Neural progenitor cell (in vitro differentiated cells): ENCODE data around the gene METTL6. TPM values are rescaled to one million over a fixed set of nuclear protein-coding genes. Genes with fewer than 3 reads are reported as not detected.

ENCODE experiments used
- DNase-seq: peaks from one replicate; pipeline ENCODE4 v3.0.0-alpha.2; 2016; ENCODE audit warnings: low spot score
- H2AFZ ChIP-seq: fragments of 200-600 bp; sonication (generic); replicated peaks from 2 replicates; pipeline ENCODE4 v1.6.1; 2016; ENCODE audit warnings: antibody characterized with exemption
- H3F3A ChIP-seq: fragments of 200-600 bp; sonication (generic); 2 replicates; pipeline ENCODE4 v1.6.1; 2016; ENCODE audit warnings: antibody characterized with exemption, low read depth
- H3K27ac ChIP-seq: fragments of 200-600 bp; sonication (generic); 2 replicates; pipeline ENCODE4 v1.5.1; 2016; ENCODE audit warnings: mild to moderate bottlenecking
- H3K27me3 ChIP-seq: fragments of 200-600 bp; sonication (generic); 2 replicates; pipeline ENCODE4 v1.6.1; 2016; ENCODE audit warnings: mild to moderate bottlenecking, moderate library complexity
- H3K36me3 ChIP-seq: fragments of 200-600 bp; sonication (generic); 2 replicates; pipeline ENCODE4 v1.5.1; 2016
- H3K4me1 ChIP-seq: fragments of 200-600 bp; sonication (generic); 2 replicates; pipeline ENCODE4 v1.6.1; 2016; ENCODE audit warnings: mixed run types
- H3K4me2 ChIP-seq: fragments of 200-600 bp; sonication (generic); 2 replicates; pipeline ENCODE4 v1.6.1; 2016
- H3K4me3 ChIP-seq: fragments of 200-600 bp; sonication (generic); 2 replicates; pipeline ENCODE4 v1.5.1; 2016
- H3K79me2 ChIP-seq: fragments of 200-600 bp; sonication (generic); 2 replicates; pipeline ENCODE4 v1.6.1; 2016; ENCODE audit warnings: low read depth
- H3K9ac ChIP-seq: fragments of 200-600 bp; sonication (generic); 2 replicates; pipeline ENCODE4 v1.6.1; 2016
- H3K9me3 ChIP-seq: fragments of 200-600 bp; sonication (generic); 2 replicates; pipeline ENCODE4 v1.5.1; 2016; ENCODE audit warnings: low read depth
- H4K20me1 ChIP-seq: fragments of 200-600 bp; sonication (generic); 2 replicates; pipeline ENCODE4 v1.6.1; 2016; ENCODE audit warnings: low read depth
- H3K27ac Mint-ChIP-seq: 3 replicates; pipeline ENCODE4 v1.8.0; 2021; ENCODE audit warnings: mixed read lengths
- H3K27me3 Mint-ChIP-seq: 2 replicates; pipeline ENCODE4 v1.8.0; 2022; ENCODE audit warnings: low read depth, mild to moderate bottlenecking, inconsistent platforms, moderate library complexity, mixed read lengths; ENCODE audit not compliant: insufficient read depth
- H3K36me3 Mint-ChIP-seq: 3 replicates; pipeline ENCODE4 v1.8.0; 2021; ENCODE audit warnings: mixed read lengths
- H3K4me1 Mint-ChIP-seq: 3 replicates; pipeline ENCODE4 v1.8.0; 2021; ENCODE audit warnings: mixed read lengths
- H3K4me3 Mint-ChIP-seq: 3 replicates; pipeline ENCODE4 v1.8.0; 2021; ENCODE audit warnings: mild to moderate bottlenecking, moderate library complexity, mixed read lengths
- H3K9me3 Mint-ChIP-seq: 3 replicates; pipeline ENCODE4 v1.8.0; 2020; ENCODE audit warnings: mixed read lengths
- CTCF ChIP-seq: fragments of 200-600 bp; sonication (generic); IDR thresholded peaks from 2 replicates; pipeline ENCODE4 v1.5.1; 2017; ENCODE audit warnings: antibody characterized with exemption, mild to moderate bottlenecking
- EZH2 ChIP-seq: fragments of 200-600 bp; sonication (generic); IDR thresholded peaks from 2 replicates; pipeline ENCODE4 v1.6.1; 2017; ENCODE audit warnings: antibody characterized with exemption, mild to moderate bottlenecking, moderate library complexity
- EZH2phosphoT487 ChIP-seq: fragments of 200-600 bp; sonication (generic); IDR thresholded peaks from 2 replicates; pipeline ENCODE4 v1.6.1; 2017; ENCODE audit warnings: antibody characterized with exemption
- total RNA-seq: library from RNA; depleted of rRNA; stranded (reverse); fragments of >200 nt; gene quantifications from 2 replicates; pipeline ENCODE4 v1.2.3, GENCODE V29; 2015; ENCODE audit warnings: low replicate concordance

METTL6 gene
- total RNA-seq, 1 donor from 2014 or later: 34.9 TPM

GRCh38 chr3:15471861-15472260, 44.5 kb upstream of the METTL6 start:
- Mint-ChIP-seq H3K4me1 (no peaks in the 10 kb centered on the region), H3K9me3 (no peaks in the 10 kb centered on the region), H3K27ac (no peak overlapping the region), H3K27me3 (no peaks in the 10 kb centered on the region), H3K36me3 (no peaks in the 10 kb centered on the region), H3K4me3 (no peak overlapping the region)
- Histone ChIP-seq H3K36me3 (no peaks in the 10 kb centered on the region), H3K27ac (no peak overlapping the region), H4K20me1 (no peaks in the 10 kb centered on the region), H2AFZ (no peak overlapping the region), H3K27me3 (no peaks in the 10 kb centered on the region), H3K9ac (no peak overlapping the region), H3K4me2 (no peak overlapping the region), H3K79me2 (no peaks in the 10 kb centered on the region), H3K4me1 (no peaks in the 10 kb centered on the region), H3K4me3 (no peak overlapping the region), H3F3A (no peaks in the 10 kb centered on the region), H3K9me3 (no peaks in the 10 kb centered on the region)
- no peak for DNase-seq
- TF ChIP-seq EZH2 (no peak), EZH2phosphoT487 (no peak), CTCF (no peak)

- no peaks in the 10 kb centered on the region for H3K79me2 ChIP-seq
- TF ChIP-seq CTCF (no peak), EZH2phosphoT487 (no peak), EZH2 (no peak)
- no peak overlapping the region for H3K27ac ChIP-seq
- Mint-ChIP-seq H3K9me3 (no peaks in the 10 kb centered on the region), H3K4me1 (no peaks in the 10 kb centered on the region), H3K27me3 (no peaks in the 10 kb centered on the region), H3K4me3 (no peak overlapping the region), H3K27ac (no peak overlapping the region), H3K36me3 (no peaks in the 10 kb centered on the region)
- no peak overlapping the region for H2AFZ ChIP-seq
- H3K4me3 ChIP-seq: no peak overlapping the region
- no peaks in the 10 kb centered on the region for H3K27me3 ChIP-seq
- no peaks in the 10 kb centered on the region for H3K4me1 ChIP-seq
- H3F3A ChIP-seq: no peaks in the 10 kb centered on the region
- no peaks in the 10 kb centered on the region for H3K36me3 ChIP-seq
- H4K20me1 ChIP-seq: no peaks in the 10 kb centered on the region
- H3K9me3 ChIP-seq: no peaks in the 10 kb centered on the region
- DNase-seq: no peak
- H3K4me2 ChIP-seq: no peak overlapping the region
- H3K9ac ChIP-seq: no peak overlapping the region
Measured at GRCh38 chr3:15470849-15471248, 43.5 kb upstream of the METTL6 start.

GRCh38 chr3:15470261-15470660, 42.9 kb upstream of the METTL6 start:
- Histone ChIP-seq H3K4me2 (no peak overlapping the region), H3K36me3 (no peaks in the 10 kb centered on the region), H2AFZ (no peak overlapping the region), H3K9ac (no peak overlapping the region), H3K27me3 (no peaks in the 10 kb centered on the region), H3K4me1 (no peaks in the 10 kb centered on the region), H3K4me3 (no peak overlapping the region), H3K79me2 (no peaks in the 10 kb centered on the region), H3F3A (no peaks in the 10 kb centered on the region), H3K9me3 (no peaks in the 10 kb centered on the region), H3K27ac (no peak overlapping the region), H4K20me1 (no peaks in the 10 kb centered on the region)
- Mint-ChIP-seq H3K4me3 (no peak overlapping the region), H3K4me1 (no peaks in the 10 kb centered on the region), H3K9me3 (no peaks in the 10 kb centered on the region), H3K36me3 (no peaks in the 10 kb centered on the region), H3K27me3 (no peaks in the 10 kb centered on the region), H3K27ac (no peak overlapping the region)
- DNase-seq: no peak
- TF ChIP-seq CTCF (peak; percentile 11), EZH2 (no peak)
